Activated CD4-positive, alpha-beta memory T cell treated with anti-CD3 and anti-CD28 coated beads, Interleukin-2, amount 10 ng/mL, durations not matched to agents 7 days and 5 days (primary cell): Measurements from ENCODE around the gene WDCP. TPM values are rescaled to one million over a fixed set of nuclear protein-coding genes. Genes with fewer than 3 reads are reported as not detected.

Experiments used
- CTCF ChIA-PET: fragments of 350-600 bp; sonication (Branson Sonifier 250); formaldehyde crosslinking; loops from one replicate; lab custom pipeline; 2021; ENCODE audit warnings: antibody characterized with exemption, inconsistent platforms; lab: Charles Lee
- POLR2A ChIA-PET: fragments of 350-600 bp; sonication (Branson Sonifier 250); formaldehyde crosslinking; loops from one replicate; lab custom pipeline; 2021; ENCODE audit warnings: antibody characterized with exemption; lab: Charles Lee
- DNase-seq: peaks from one replicate; pipeline ENCODE4 v3.0.0-alpha.2; 2020
- H3K27ac Mint-ChIP-seq: one replicate; pipeline ENCODE4 v1.8.0; 2021; ENCODE audit warnings: mild to moderate bottlenecking, mixed read lengths
- H3K27me3 Mint-ChIP-seq: one replicate; pipeline ENCODE4 v1.8.0; 2021; ENCODE audit warnings: mixed read lengths
- H3K36me3 Mint-ChIP-seq: one replicate; pipeline ENCODE4 v1.8.0; 2021; ENCODE audit warnings: low read depth, mixed read lengths
- H3K4me1 Mint-ChIP-seq: one replicate; pipeline ENCODE4 v1.8.0; 2021; ENCODE audit warnings: mixed read lengths
- H3K4me3 Mint-ChIP-seq: one replicate; pipeline ENCODE4 v1.8.0; 2021; ENCODE audit warnings: mild to moderate bottlenecking, mixed read lengths
- H3K9me3 Mint-ChIP-seq: one replicate; pipeline ENCODE4 v1.8.0; 2021; ENCODE audit warnings: mixed read lengths
- total RNA-seq, 2 experiments: library from RNA; stranded (reverse); gene quantifications; one replicate each; pipeline ENCODE4 v1.2.3, GENCODE V29; 2021

Gene WDCP
- total RNA-seq, 2 experiments from 2014 or later: 18.5 to 19.1 TPM

GRCh38 chr2:24040511-24040910 is 6.7 kb downstream of the WDCP start:
- Mint-ChIP-seq H3K4me1 (peaks cover 11% of the 10 kb centered on the region), H3K4me3 (no peak overlapping the region), H3K27me3 (no peaks in the 10 kb centered on the region), H3K27ac (no peak overlapping the region), H3K9me3 (no peaks in the 10 kb centered on the region), H3K36me3 (peaks cover 15% of the 10 kb centered on the region)
- no peak for DNase-seq
- ChIA-PET CTCF (no interaction called here), POLR2A (no interaction called here)

DNA sequence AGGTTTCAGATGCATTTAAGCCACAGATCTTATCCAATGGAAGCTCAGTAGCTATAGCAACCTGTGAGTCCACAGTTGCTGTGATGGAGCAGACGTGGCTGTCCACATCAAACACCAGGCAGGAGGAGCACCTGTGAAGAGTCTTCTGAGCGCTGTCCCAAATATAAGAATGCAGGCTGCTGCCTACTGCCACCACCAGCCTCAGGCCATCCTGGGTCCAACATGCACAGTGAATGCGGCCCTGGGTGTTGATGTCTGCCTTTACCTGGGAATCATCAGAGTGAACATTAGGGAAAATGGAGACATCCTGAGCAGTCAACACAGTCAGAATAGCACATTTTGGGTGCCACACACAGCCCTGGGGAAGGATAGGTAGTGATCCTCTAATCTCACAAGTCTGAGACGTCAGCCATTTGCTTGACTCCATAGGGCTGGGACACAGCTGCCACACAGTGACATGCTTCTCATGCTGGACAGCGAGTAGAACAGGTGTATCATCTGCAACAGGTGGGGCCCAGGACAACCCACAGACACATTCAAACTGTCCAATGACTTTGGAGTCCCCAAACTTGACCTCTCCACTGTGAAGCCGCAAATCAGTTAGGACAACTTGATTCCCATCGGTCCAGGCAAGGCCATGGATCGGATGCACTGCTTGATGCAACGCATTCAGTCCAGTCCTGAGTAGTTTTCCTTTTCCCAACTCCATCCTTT is 8.2 kb downstream of the WDCP start:
- Mint-ChIP-seq H3K9me3 (no peaks in the 10 kb centered on the region), H3K4me3 (no peak overlapping the region), H3K36me3 (peaks cover 17% of the 10 kb centered on the region), H3K27ac (no peak overlapping the region), H3K4me1 (peaks cover 5% of the 10 kb centered on the region), H3K27me3 (no peaks in the 10 kb centered on the region)
- CTCF ChIA-PET: interaction anchor here (0.6 kb wide), 1 partner anchor 78 kb away, joined by 4 read pairs; no protein-coding TSS in a partner anchor
- no peak for DNase-seq
- POLR2A ChIA-PET: no interaction called here

DNA sequence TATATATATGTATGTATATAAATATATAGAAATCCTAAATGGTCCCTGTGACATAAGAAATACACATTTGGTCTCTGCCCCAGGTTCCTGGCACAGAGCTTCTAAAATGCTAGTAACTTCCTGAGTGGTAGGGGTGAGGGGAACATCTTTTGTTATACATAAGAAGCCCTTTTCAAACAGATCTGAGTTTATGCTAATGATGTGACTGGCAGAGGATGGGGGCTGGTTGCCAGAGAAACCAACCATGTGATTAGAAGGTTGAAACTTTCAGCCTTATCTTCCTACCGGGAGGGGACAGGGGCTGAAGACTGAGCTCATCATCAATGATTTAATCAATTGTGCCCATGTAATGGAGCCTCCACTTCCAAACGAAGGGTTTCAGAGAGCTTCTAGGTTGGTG is 21.0 kb downstream of the WDCP start:
- CTCF ChIA-PET: no interaction called here
- Mint-ChIP-seq H3K4me1 (peaks cover 5% of the 10 kb centered on the region), H3K4me3 (no peak overlapping the region)

GRCh38 chr2:24024996-24025663 is 22.1 kb downstream of the WDCP start:
- Mint-ChIP-seq H3K4me3 (no peak overlapping the region), H3K27ac (no peak overlapping the region), H3K4me1 (no peaks in the 10 kb centered on the region), H3K27me3 (no peaks in the 10 kb centered on the region), H3K9me3 (no peaks in the 10 kb centered on the region), H3K36me3 (peaks cover 30% of the 10 kb centered on the region)
- CTCF ChIA-PET: no interaction called here
- POLR2A ChIA-PET: no interaction called here
- DNase-seq: no peak

More for the DNA sequence above, 21.0 kb downstream of the WDCP start:
- H3K27ac Mint-ChIP-seq: no peak overlapping the region
- POLR2A ChIA-PET: interaction anchor here (1.4 kb wide), 1 partner anchor 21 kb away, joined by 3 read pairs; the partner anchor contains the start of gene WDCP
- H3K27me3 Mint-ChIP-seq: no peaks in the 10 kb centered on the region
- peaks cover 39% of the 10 kb centered on the region for H3K36me3 Mint-ChIP-seq
- H3K9me3 Mint-ChIP-seq: no peaks in the 10 kb centered on the region
- no peak for DNase-seq

DNA sequence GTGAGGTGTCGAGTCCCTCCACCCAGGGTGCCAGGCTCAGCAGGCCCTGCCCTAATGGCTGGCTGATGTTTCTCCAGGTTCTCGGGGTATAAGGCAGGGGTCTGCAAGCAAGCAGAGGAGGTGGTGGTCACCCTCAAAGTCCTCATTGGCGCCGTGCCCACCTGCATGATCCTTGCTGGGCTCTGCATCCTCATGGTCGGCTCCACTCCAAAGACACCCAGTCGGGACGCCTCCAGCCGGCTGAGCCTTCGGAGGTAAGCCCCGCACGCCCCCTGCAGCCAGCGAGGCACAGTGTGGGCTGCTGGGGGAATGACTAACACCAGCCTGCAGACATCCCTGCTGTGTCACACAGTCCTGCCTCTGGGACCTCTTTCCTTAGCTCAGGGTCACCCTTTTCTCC is 23.2 kb downstream of the WDCP start:
- POLR2A ChIA-PET: no interaction called here
- Mint-ChIP-seq H3K4me3 (no peak overlapping the region), H3K27ac (no peak overlapping the region), H3K36me3 (peaks cover 19% of the 10 kb centered on the region), H3K4me1 (no peaks in the 10 kb centered on the region), H3K27me3 (no peaks in the 10 kb centered on the region), H3K9me3 (no peaks in the 10 kb centered on the region)
- no peak for DNase-seq
- CTCF ChIA-PET: no interaction called here

GRCh38 chr2:24022975-24023575 is 24.1 kb downstream of the WDCP start:
- no peaks in the 10 kb centered on the region for H3K9me3 Mint-ChIP-seq
- ChIA-PET POLR2A (no interaction called here), CTCF (no interaction called here)
- H3K4me1 Mint-ChIP-seq: no peaks in the 10 kb centered on the region
- no peak overlapping the region for H3K27ac Mint-ChIP-seq
- H3K36me3 Mint-ChIP-seq: peaks cover 13% of the 10 kb centered on the region
- H3K27me3 Mint-ChIP-seq: no peaks in the 10 kb centered on the region
- no peak for DNase-seq
- H3K4me3 Mint-ChIP-seq: no peak overlapping the region

DNA sequence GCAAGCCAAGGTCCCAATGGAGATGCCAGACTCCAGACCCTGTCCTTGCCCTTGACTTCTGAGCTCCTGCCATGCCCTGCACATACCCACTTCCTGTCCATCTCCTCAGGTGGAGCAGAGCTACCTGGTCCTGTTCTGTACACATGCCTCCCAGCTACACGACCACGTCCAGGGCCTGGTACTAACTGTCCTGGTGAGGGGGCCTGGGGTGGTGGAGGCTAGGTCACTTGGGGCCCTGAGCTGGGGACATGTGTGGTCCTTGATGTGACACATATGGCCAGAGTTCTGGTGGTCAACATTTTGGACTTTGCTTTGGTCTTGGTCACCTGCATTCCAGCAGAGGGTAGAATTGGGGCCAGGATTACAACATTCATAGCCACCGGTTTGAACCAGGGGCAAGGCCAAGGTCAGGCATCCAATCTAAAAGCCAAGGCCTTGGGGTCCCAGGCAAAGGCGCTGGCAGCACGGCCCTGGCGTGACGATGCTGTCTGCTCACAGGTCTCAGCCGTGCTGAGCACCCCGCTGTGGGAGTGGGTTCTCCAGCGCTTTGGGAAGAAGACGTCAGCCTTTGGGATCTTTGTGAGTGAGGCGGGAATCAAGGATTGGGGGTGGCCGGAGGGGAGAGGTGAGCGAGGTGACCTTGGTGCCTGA is 24.7 kb downstream of the WDCP start:
- CTCF ChIA-PET: no interaction called here
- Mint-ChIP-seq H3K9me3 (no peaks in the 10 kb centered on the region), H3K36me3 (peaks cover 10% of the 10 kb centered on the region), H3K4me1 (no peaks in the 10 kb centered on the region), H3K4me3 (no peak overlapping the region), H3K27me3 (no peaks in the 10 kb centered on the region), H3K27ac (no peak overlapping the region)
- POLR2A ChIA-PET: no interaction called here
- DNase-seq: no peak

DNA sequence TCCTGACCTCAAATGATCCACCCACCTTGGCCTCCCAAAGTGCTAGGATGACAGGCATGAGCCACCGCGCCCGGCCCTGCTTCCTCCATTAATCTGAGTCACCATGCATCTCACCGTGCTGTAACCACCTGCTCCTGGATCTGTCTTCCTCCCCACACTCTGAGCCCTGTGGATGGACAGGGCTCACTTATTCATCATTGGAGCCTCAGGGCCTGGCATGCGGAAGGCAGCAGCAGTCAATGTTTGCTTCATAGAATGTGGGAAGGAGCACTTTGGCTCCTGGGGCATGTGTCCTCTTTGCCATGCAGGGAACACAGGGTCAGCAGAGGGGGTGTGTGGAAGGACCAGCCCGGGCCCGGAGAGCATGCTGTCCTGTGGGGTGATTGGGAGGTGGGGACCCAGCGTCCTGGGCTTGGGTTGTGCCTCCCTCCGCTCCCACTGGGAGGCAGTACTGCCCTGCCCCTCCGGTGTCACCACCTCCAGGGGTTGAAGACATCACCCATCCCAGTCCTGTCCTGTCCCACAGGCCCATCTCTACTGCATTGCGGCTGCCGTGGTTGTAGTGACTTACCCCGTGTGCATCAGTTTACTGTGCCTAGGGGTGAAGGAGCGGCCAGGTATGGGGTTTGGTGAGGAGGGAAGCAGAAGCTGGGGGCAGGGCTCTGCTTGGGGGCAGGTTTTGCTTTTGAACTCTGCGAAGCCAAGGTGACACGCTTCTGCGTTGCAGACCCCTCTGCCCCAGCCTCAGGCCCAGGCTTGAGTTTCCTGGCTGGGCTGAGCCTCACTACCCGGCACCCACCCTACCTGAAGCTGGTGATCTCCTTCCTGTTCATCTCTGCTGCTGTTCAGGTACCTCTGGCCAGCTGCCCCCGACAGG is 25.8 kb downstream of the WDCP start:
- H3K27ac Mint-ChIP-seq: no peak overlapping the region
- H3K36me3 Mint-ChIP-seq: peaks cover 4% of the 10 kb centered on the region
- ChIA-PET POLR2A (no interaction called here), CTCF (interaction anchor here (0.6 to 1.0 kb wide), 2 partner anchors 62 to 94 kb away, joined by 3 to 4 read pairs; partner anchors contain the start of gene ATAD2B)
- no peaks in the 10 kb centered on the region for H3K9me3 Mint-ChIP-seq
- H3K4me1 Mint-ChIP-seq: no peaks in the 10 kb centered on the region
- DNase-seq: peak; percentile 24
- H3K27me3 Mint-ChIP-seq: no peaks in the 10 kb centered on the region
- no peak overlapping the region for H3K4me3 Mint-ChIP-seq

GRCh38 chr2:24020244-24020643 is 26.9 kb downstream of the WDCP start:
- Mint-ChIP-seq H3K4me1 (no peaks in the 10 kb centered on the region), H3K36me3 (peaks cover 3% of the 10 kb centered on the region), H3K27me3 (no peaks in the 10 kb centered on the region), H3K4me3 (no peak overlapping the region), H3K27ac (no peak overlapping the region), H3K9me3 (no peaks in the 10 kb centered on the region)
- CTCF ChIA-PET: no interaction called here
- POLR2A ChIA-PET: no interaction called here
- no peak for DNase-seq

- H3K27ac Mint-ChIP-seq: no peak overlapping the region
- peaks cover 3% of the 10 kb centered on the region for H3K36me3 Mint-ChIP-seq
- no peak overlapping the region for H3K4me3 Mint-ChIP-seq
- CTCF ChIA-PET: no interaction called here
- no peaks in the 10 kb centered on the region for H3K27me3 Mint-ChIP-seq
- POLR2A ChIA-PET: no interaction called here
- no peaks in the 10 kb centered on the region for H3K9me3 Mint-ChIP-seq
- DNase-seq: no peak
- no peaks in the 10 kb centered on the region for H3K4me1 Mint-ChIP-seq
These were observed 27.5 kb downstream of the WDCP start for GRCh38 chr2:24019729-24020128.

DNA sequence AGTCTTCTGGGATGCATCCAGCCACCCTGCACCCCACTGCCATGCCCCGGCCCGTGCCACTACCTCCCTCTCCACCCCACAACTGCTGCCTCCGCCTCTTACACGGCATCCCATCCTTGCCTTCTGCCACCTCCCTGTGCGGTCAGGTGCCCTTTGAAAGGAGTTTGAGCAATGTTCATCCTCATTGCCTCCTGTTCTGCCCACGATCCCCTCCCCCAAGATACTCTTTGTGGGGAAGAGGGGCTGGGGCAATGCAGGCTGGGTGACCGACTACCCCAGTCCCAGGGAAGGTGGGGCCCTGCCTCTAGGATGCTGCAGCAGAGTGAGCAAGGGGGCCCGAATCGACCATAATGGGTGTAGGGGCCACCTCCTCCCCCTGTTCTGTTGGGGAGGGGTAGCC is 28.9 kb downstream of the WDCP start:
- DNase-seq: no peak
- Mint-ChIP-seq H3K4me3 (no peak overlapping the region), H3K27me3 (peaks cover 2% of the 10 kb centered on the region), H3K9me3 (no peaks in the 10 kb centered on the region), H3K36me3 (peaks cover 3% of the 10 kb centered on the region), H3K4me1 (no peaks in the 10 kb centered on the region), H3K27ac (no peak overlapping the region)
- ChIA-PET CTCF (no interaction called here), POLR2A (no interaction called here)

- Mint-ChIP-seq H3K36me3 (no peaks in the 10 kb centered on the region), H3K9me3 (no peaks in the 10 kb centered on the region), H3K27me3 (peaks cover 3% of the 10 kb centered on the region), H3K27ac (no peak overlapping the region), H3K4me1 (no peaks in the 10 kb centered on the region), H3K4me3 (no peak overlapping the region)
- ChIA-PET POLR2A (no interaction called here), CTCF (no interaction called here)
- DNase-seq: no peak
These were observed 29.5 kb downstream of the WDCP start for GRCh38 chr2:24017711-24018110.
